ENCODE results near the gene NCOA3.
"Not testable (repeated sequence)": the region's sequence is repeated elsewhere in the genome, so short reads cannot be mapped to it uniquely, and the experiment has no call there.

The NCOA3 gene

DNA sequence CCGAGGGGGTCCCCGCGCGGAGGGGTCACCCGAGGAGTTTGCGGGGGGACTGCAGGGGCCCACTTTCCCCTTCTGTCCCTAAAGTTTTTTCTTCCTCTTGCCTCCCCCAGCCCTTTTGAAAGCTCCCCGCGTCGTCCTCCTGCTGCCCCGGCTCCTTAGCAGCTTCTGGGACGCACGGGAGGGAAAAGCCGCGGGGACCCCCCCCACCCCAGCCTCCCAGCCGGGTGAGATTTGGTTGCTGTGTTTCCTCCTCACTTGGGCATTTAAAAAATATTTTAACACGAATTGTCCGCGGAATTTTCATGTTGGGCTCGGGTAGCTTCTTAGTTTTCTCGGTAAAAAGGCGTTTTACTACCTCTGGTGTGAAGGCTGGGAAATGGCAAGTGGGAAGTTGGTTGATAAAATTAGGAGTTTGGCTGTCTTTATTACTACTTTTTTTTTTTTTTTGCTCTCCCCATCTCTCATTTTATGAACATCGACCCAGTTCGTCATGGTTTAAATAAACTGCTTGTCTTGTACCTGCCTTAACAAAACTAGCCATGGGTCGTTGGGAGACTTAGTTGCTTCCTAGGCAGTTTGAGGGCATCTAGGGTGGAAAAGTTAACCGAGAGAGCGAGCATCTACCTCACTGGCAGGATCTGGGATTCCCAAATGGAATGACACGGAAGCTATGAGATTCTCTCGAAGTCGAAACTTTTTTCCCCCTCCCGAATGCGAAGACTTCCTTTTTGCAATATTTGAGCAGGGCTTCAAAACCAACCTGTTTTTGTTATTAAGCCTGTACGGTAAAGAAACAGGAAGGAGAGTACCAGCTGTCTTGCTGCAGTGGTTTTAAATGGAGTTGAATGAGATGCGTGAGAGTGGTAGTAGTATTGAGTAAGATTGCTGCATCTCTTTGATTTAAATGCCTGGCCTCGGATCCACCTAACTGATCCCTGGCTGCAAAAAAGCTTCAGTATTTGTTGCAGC lies 868 bp downstream of the NCOA3 start:
- DNase-seq, result no peak

DNA sequence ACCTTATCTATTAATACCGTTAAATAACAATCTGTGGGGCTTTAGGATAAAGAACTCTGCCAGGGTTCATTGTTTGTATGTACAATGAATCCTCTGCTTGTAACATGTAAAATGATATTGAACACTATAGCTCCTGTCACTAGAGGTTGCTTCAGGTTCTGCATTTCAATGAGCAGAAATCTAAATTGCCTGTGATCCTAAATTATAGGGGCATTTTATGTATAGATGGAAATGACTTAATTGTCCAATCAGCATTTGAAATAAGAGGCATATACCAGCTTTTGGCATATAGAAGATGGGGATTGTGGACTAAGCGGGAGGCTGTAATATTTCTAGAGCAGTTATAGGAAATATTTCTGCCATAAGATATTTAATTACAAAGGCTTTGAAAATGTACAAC lies 2.0 kb downstream of the NCOA3 start:
- DNase-seq, result no peak

DNA sequence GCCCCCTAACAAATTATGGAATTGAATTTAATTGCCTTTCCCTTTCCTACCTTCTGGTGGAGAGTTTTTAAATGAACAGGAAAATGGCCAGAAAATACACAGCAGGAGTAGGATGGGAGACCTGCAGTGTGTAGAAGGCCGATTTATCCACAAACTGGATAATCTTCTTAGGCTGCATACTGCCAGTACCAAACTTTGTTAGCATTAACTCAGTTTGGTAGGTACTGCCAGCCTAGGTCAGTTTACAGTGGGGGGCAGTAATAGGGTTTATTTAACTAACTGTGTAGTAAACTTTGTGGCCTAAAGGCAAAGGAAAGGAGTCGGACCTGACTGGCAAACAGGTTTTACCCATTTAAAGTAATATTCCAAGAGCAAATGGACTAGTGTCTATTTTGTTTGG lies 4.6 kb downstream of the NCOA3 start:
- DNase-seq, result no peak

DNA sequence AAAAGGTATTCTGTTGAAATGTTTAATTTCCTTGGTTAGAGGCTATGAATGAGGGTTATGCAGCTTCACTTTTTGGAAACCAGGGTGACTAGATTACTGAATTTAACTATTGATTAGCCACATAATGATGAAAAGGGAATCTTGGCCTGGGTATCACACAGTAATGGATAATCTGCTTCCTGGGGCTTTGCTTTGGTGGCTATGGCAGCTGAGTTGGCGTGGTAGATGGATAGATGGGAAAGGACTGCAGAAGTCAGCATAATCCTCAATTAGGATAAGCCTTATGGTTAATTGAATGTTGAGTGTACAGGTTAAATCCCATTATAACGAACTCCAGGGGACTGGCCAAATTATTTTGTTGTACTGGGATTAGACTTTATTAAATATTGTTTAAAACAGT lies 5.2 kb downstream of the NCOA3 start:
- no peak for DNase-seq

DNA sequence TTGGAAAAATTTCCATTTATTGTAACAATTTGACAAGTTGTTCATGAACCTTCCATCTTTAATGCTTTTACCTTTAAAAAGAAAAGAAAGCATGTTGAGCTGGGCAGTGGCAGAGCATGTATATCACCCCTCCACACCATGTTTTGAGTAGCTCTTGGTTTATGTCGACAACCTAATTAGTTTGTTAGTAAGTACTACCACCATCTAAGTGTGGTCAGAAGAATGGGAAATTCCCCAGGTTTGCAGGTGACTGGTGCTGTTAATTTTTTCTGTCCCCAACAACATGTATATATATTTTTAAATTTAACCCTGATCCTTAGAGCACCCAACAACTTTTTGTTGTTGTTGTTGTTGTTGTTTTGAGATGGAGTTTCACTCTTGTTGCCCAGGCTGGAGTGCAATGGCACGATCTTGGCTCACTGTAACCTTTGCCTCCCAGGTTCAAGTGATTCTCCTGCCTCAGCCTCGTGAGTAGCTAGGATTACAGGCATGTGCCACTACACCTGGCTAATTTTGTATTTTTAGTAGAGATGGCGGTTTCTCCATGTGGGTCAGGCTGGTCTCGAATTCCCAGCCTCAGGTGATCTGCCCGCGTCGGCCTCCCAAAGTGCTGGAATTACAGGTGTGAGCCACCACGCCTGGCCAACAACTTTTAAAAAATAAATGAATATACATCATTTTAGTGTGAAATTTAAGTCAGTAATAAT lies 5.7 kb downstream of the NCOA3 start:
- DNase-seq, result not testable (repeated sequence)

DNA sequence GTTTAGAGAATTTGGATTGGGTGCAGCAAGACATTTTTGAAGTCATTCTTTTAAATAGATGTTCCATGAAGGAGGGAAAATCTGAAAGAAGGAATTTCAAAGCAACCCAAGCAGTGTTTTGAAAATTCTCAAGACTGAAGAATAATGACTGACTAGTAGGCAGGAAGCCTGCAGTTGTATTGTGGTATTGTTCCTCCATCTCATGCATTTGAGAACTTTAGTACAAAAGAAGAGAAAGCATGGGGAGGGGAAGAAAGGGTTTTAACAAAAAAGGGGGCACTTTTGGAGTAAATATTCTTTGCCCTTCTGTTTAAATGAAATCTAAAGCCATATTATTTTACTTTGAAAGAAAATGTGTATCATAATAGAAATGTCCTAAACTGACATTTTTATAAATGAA lies 6.6 kb downstream of the NCOA3 start:
- no peak for DNase-seq

DNA sequence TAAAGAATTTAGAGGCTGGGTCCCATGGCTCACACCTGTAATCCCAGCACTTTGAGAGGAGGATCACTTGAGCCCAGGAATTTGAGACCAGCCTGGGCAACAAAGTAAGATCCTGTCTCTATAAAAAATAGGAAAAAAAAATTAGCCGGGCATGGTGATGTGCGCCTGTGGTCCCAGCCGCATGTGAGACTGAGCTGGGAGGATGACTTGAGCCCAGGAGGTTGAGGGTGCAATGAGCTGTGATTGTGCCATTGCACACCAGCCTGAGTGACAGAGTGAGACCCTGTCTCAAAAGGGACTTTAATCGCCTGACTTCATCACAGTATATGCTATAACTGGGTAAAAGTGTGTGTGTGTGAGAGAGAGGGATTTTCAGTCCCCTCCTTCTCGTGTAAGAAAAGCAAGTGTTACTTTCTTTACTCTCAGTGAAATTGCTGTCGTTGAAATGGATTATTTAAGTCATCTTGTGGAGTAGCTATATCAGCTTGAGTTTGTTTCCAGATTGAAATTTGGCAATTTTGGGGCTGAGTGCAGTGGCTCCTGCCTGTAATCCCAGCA lies 7.5 kb downstream of the NCOA3 start:
- DNase-seq, result no peak

DNA sequence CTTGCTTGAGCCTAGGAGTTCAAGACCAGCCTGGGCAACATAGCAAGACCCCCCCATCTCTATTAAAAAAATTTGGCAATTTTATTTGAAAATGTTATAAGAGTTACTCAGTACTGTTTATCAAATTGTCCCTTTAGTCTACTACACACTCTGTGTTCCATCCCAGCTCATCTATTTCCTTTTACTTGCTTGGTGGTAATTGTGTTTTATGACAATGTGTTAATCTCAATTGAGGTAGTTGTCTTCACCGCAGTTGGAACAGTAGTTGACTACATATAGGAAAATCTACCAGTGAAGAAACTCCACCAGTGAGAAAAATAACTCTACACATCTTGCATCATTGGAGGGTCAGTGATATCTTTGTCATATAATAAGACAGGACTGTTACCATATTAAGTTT lies 8.0 kb downstream of the NCOA3 start:
- DNase-seq, result no peak

DNA sequence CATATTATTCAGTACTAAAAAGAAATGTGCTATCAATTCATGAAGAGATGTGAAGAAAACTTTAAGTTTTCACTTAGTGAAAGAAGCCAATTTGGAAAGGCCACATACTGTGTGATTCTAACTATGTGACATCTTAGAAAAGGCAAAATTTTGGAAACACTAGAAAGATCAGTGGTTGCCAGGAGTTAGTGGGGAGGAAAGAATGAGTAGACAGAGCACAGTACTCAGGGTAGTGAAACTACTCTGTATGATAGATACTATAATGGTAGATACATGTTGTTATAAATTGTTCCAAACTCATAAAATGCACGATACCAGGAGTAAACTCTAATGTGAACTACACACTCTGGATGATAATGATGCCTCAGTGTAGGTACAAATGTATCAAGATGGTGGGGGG lies 14.2 kb downstream of the NCOA3 start:
- no peak for DNase-seq

DNA sequence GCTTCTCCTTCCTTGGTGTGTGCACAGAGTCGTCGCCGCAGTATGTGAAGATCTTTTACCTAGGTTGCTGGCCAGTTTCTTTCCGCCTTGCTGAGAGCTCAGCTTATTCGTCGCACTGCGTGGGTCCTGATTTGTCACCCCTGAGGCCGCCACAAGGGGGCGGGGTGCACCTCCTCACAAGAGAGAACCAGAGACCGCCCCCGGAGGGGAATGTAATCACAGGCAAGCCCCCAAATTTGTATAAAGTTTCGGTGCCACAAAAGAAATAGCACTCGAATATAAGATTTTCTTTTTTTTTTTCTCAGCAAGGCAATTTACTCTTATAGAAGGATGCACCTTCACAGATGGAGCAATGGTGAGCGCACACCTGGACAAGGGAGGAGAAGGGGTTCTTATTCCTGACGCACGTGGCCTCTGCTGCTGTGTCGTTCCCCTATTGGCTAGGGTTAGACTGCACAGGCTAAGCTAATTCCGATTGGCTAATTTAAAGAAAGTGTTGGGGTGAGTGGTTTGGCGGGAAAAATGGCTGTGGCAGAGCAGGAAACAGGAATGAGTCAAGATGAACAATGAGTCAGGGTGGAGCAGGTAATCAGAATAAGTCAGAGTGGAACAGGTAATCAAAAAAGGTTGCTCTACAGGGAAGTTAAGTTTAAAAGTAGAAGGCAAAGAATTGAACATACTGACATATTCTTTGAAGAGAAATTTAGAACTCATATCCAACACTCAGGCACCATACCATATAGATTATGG lies 19.5 kb downstream of the NCOA3 start:
- DNase-seq, result no peak

DNA sequence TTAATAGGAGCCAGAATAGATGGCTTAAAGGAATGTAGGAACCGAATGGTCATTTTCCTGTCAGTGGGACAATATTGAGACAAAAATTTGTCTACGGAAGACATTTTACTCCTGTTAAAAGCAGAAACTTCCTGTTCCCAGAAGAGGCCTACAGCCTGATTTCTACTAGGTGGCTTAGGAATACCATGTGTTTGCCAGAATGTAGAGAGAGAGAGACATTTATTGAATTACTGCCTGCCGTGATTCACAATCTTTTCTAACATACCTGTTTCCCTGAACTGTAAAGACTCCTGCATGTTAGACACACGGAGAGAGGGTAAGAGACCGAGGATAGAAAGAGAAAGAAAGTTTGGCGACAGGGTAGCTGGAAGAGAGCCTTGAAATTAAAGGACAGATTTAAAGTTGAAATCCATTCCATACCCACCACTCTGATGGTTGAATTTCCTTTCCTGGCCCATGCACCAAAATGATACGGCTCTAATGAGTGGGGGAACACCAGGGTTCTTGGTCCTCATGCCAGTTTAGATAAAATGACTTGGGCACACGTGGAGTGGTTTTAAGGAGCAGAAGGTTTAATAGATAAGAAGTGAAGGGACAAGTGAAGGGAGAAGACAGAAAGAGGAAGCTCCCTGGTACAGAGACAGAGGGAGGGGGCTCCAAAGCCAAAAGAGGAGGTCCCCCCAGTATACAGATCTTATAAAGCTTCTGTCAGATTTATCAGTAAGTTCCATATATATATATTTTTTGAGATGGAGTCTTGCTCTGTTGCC lies 22.5 kb downstream of the NCOA3 start:
- DNase-seq, result no peak

DNA sequence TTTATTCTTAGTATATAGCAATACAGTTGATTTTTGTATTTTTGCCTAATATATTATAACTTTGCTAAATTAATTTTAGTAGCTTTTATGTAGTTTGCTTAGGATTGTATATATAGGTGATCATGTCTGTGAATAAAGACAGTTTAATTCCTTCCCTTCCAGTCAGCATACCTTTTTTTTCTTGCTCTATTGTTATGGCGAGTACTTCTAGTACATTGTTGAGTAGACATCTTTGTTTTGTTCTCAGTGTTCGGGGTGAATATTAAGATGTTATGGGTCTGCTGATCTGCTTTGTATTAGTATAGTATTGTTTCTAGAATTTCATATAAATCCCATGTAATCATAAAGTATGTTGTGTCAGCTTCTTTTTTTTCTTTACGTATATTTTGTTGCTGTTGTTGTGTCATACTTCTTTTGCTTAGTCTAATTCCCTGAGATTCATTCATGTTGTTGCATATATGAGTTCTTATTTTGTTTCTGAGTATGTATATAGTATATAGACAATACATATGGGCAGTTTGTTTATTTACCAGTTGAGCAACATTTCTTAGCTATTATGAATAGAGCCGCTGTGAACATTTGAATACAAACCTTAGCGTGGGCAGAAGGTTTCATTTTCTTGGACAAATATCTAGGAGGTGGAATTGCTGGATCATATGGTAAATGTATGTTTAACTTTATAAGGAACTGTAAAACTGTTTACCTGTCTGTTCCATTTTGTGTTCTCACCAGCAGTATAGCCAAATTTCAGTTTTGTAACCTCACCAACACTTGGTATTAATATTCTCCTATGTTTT lies 25.5 kb downstream of the NCOA3 start:
- no peak for DNase-seq

DNA sequence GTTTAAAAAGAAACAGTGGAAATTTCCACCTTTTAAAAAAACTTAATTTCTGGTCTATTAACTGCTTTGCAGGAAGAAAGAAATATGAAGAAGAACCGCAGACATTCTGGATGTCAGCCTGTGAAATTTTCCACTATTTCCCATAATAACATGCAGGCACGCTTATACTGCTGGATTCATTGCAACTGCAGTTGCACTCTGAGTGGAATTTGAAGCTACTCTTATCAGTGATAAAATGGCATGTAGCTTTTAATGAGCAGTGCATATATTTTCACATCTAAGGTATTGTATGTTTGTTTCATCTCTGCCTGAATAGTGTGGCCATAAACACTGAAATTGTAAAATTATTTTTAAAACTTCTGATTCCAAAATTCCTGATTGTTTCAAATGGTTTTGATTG lies 28.2 kb downstream of the NCOA3 start:
- no peak for DNase-seq

DNA sequence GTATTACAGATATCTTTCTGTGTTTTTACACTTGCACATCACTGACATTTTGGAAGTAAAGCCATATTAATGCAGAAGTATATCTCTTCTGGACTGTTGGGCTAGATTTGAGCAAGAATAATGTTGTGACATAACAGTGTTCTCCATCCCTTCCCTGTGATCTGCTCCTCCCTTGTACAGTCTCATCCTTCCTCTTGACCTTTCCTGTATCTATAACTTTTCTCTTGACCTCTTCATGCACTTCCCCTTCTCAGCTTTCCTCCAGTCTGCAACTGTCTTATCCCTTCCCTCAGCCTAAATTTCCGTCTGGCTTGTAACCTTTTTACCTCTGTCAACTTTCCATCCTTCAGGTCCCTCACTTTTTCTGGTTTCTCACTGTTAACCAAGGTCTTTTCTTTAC lies 29.8 kb downstream of the NCOA3 start:
- no peak for DNase-seq

DNA sequence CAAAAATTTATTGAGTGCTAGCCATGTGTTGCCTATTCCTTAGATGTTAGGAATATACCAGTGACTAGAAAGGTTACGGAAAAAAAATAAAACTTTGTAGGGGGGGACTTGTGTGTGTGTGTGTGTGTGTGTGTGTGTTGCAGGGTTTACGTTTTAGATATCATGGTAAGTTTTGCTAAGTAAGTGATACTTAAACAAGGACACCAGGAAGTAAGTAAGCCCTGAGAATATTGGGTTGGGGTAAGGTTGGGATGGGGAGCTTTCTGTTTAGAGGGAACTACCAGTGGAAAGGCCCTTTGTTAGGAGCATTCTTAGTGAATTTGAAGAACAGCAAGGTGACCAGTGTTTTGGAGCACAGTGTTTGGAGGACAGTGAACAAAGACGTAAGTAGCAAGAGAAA lies 30.3 kb downstream of the NCOA3 start:
- DNase-seq, result no peak

DNA sequence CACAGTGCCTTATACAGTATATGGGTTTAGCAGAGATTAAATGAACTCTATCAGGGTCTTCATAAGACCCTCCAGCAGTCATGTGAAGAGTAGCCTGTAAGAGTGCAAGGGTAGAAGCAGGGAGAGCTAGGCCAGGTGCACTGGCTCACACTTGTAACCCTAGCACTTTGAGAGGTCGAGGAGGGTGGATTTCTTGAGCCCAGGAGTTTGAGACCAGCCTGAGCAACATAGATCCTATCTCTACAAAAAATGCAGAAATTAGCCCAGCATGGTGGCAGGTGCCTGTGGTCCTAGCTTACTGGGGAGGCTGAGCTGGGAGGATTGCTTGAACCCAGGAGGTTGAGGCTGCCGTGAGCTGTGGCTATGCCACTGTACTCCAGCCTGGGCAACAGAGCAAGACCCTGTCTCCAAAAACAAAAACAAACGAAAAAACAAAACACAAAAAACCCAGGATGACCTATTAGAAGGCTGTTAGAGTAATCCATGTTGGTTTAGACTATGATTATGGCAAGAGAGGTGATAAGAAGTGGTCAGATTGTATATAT lies 31.9 kb downstream of the NCOA3 start:
- no peak for DNase-seq

DNA sequence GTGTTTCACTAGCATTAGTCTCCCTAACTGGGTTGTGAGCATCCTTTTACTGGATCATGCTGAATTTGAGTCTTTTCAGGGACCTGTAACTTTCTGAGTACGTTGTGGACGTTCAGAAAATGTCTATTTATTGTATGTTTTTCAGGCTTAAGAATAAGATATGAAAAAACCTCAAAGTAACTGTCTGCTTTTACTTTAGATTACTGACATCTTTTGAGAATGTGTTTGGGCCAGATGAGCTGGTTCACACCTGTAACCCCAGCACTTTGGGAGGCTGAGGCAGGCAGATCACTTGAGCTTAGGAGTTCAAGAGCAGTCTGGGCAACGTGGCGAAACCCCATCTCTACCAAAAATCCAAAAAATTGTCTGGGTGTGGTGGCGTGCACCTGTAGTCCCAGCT lies 32.7 kb downstream of the NCOA3 start:
- DNase-seq, result no peak

DNA sequence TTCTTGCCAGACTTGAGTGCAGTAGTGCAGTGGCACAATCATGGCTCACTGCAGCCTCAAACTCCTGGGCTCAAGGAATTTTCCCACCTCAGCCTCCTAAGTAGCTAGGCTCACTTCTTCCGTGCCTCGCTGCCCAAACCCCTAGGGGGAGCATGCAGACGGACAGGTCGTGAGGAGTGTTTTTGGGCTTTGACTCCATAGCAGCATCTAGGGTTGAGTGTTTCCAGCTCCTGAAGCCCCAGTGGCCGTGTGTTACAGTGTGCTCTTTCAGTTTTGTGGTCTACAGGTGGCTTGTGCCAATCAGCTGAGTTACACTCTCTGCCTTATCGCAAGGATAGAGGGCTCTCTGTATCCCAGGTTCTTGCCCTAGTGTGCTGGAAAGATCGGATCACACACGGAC lies 33.4 kb downstream of the NCOA3 start:
- no peak for DNase-seq

DNA sequence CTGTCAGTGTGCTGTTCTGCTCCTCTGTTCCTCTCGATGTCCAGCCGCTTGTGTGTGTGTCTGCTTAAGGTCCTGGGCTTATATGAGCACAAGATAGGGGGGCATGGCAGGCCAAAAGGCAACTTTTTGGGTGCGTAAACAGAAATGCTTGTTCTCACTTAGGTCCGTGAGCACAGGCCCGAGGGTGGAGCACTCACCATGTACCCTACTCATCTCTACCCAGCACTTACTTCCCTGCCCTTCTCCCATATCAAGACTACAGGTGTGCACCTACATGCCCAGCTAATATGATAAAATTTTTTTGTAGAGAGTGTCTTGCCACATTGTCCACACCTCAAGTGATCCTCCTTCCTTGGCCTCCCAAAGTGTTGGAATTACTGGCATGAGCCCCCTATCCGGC lies 34.3 kb downstream of the NCOA3 start:
- no peak for DNase-seq

DNA sequence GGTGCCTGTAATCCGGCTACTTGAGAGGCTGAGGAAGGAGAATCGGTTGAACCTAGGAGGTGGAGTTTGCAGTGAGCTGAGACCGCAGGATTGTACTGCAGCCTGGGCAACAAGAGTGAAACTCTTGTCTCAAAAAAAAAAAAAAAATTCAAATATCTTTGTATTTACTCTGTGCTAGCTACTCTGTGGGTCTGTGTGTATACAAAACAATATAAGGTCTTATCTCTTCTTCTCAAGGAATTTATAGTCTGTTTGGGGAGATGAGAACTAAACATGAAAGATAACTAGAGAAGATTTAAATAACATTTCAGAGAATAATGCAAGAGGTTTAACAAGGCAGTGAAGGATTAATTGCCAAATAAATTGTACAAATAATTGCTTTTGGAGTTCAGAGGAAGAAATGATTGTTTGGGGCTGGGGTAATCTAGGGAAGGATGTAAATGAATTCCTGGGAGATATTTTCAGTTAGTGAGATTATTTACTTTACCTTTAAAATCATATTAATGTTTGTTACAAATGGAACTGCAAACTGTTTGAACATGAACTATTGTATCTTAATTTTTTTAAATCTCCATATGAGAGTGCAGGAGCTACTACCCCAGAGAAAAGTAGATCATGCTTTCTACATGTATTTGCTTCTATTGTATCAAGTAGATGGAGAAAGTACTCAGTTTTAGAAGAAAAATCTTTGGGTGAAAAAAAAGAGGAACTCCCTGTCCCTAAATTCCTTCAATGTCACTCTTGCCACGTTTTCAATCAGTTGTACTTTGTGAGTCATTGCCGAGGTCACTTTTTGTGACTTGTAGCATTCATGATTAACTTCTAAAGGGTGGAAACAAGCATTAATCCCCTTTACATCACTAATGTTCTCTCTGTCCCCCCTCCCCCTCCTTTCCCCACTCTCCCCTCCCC lies 39.0 kb downstream of the NCOA3 start:
- DNase-seq, result no peak
